Mucosa of descending colon (tissue), 3 donors: ENCODE results near the gene TASP1. TPM values are rescaled to one million over a fixed set of nuclear protein-coding genes. Genes with fewer than 3 reads are reported as not detected.
"Not testable (repeated sequence)": the region's sequence is repeated elsewhere in the genome, so short reads cannot be mapped to it uniquely, and the experiment has no call there.

Experiments used
- ATAC-seq: fragments of 200-7000 bp; cut with Tn5 transposase; one replicate; pipeline ENCODE4 v1.9.1; 2020; ENCODE audit warnings: mild to moderate bottlenecking, moderate library complexity
- DNase-seq, 3 donors: peaks; one replicate each; pipeline ENCODE4 v3.0.0-alpha.2; 2020
- H3K36me3 ChIP-seq: fragments of 200-600 bp; one replicate; pipeline ENCODE4 v1.8.0; 2021; ENCODE audit warnings: low read depth, mild to moderate bottlenecking
- H3K4me1 ChIP-seq: fragments of 200-600 bp; one replicate; pipeline ENCODE4 v1.8.0; 2021; ENCODE audit warnings: low read depth, mild to moderate bottlenecking
- H3K4me3 ChIP-seq: fragments of 200-600 bp; one replicate; pipeline ENCODE4 v1.8.0; 2021; ENCODE audit warnings: mild to moderate bottlenecking
- H3K9me3 ChIP-seq: fragments of 200-600 bp; one replicate; pipeline ENCODE4 v1.8.0; 2021; ENCODE audit warnings: mild to moderate bottlenecking
- CTCF ChIP-seq: fragments of 200-600 bp; IDR thresholded peaks from one replicate; pipeline ENCODE4 v1.8.0; 2022; ENCODE audit warnings: antibody characterized with exemption, mild to moderate bottlenecking
- intact Hi-C, 2 donors: fragments of 100-400 bp; cut with DNase I in 1 of 2; cut with micrococcal nuclease in 1 of 2; formaldehyde crosslinking; loops; one replicate each; pipeline versions ENCODE4 v1.11.0 to v1.11.1; 2022; cut with DNase I, micrococcal nuclease
- total RNA-seq, 3 donors: library from RNA; stranded (reverse); fragmentation: NEBNext Ultra II Directional in 2 of 3; extraction: Animal tissue kit (Norgen Biotek cat#: 25700) in 2 of 3; gene quantifications; one replicate each; pipeline versions ENCODE4 v1.2.1 to v1.2.4, GENCODE V29; 2021 to 2023
- donor health status: DM: no; HTN: no; CAD: no; lungs with moderate emphysema.
- donor health status: DM: no; HTN: no; CAD: no.
- donor health status: DM: no; HTN: yes; CAD: no.

Gene TASP1
- total RNA-seq, 3 donors from 2014 or later: 13.3 to 15.0 (median 13.8) TPM

DNA sequence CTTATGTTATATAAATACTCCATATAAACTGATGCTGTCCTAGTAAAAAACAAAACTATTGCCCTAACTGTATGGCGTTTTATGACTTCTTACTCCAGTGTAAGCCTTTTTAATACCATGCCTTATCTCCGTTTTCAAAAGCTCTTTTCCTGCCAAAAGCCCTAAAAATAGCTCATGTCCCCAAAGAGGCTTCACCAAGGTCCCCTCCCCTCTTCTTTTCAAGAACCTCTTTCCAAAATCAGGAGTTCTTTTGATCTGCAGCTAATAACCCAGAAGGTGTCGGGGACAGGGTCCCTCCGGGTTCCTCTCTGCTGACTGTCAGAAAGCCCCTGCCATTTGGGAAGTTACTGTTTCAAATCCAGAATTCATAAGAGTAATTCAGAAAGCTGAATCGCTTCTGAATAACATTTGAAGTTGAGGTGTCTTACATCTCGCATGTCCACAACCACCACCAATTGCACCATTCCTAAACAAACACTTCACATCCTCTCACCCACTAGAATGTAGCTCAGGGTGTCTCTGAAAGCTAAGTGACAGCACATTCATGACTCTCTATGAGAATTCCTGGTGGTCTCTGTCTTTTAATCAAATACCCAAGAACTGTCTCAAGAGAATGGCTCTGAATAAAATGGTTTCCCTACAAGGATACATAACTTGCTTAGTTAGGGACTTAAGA, 13.3 kb downstream of the TASP1 start:
- intact Hi-C loops: no loop called here
- TF ChIP-seq CTCF: no peak
- H3K4me3 ChIP-seq: no peak overlapping the region
- no peaks in the 10 kb centered on the region for H3K36me3 ChIP-seq
- H3K9me3 ChIP-seq: no peaks in the 10 kb centered on the region
- H3K4me1 ChIP-seq: no peaks in the 10 kb centered on the region
- ATAC-seq (peak; percentile 22), DNase-seq (no peak)

- H3K9me3 ChIP-seq, ATAC-seq, H3K36me3 ChIP-seq, H3K4me3 ChIP-seq, H3K4me1 ChIP-seq, intact Hi-C loops, DNase-seq: not testable (repeated sequence)
Observed at GRCh38 chr20:13619415-13619814, 19.3 kb downstream of the TASP1 start.

GRCh38 chr20:13618456-13618855, 20.3 kb downstream of the TASP1 start:
- DNase-seq, intact Hi-C loops, H3K36me3 ChIP-seq, ATAC-seq, H3K4me3 ChIP-seq, H3K4me1 ChIP-seq, H3K9me3 ChIP-seq: not testable (repeated sequence)

DNA sequence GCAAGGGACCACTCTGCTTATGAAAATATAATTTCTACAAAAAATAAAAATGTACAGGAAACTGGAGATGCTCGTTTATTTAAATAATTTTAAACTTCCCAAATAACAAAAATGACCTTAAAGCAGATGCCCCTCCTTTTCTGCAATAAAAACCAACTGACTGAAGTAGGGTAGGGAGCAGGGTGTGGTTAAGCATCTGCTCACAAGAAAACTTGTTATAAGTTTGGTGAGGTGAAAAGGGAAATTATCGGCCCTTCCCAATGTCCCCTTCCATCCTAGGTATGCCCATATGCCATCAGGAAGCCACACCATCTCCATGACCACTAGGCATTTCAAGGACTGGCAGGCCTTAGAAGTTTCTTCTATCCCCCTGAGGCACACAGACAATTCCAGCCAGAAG, 21.1 kb downstream of the TASP1 start:
- intact Hi-C loops, H3K36me3 ChIP-seq, H3K4me3 ChIP-seq, H3K4me1 ChIP-seq, DNase-seq, H3K9me3 ChIP-seq: not testable (repeated sequence)
- peak; percentile 24 for ATAC-seq

- ATAC-seq, DNase-seq, intact Hi-C loops, H3K4me3 ChIP-seq, H3K4me1 ChIP-seq, H3K9me3 ChIP-seq, H3K36me3 ChIP-seq: not testable (repeated sequence)
Observed at GRCh38 chr20:13616713-13617112, 22.0 kb downstream of the TASP1 start.

DNA sequence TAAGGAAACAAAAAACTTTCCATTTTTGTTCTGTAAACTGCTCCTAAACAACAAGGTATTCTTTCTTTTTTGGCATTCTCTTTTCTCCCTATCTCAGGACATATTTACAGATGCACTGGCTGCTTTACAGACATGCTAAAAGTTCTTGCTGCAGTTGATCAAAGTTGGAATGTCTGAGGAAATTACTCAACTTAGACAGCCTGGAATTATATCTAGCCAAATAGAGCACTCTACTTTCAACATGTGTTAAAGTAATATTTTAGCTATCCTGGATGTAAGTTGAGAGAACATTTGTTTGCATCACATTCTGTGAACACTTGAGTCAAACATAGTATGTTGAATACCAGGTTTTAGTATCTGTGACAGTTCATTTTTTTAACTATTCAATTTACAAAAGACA, 24.8 kb downstream of the TASP1 start:
- TF ChIP-seq CTCF: no peak
- Histone ChIP-seq H3K9me3 (no peaks in the 10 kb centered on the region), H3K4me3 (no peak overlapping the region), H3K36me3 (no peaks in the 10 kb centered on the region), H3K4me1 (no peaks in the 10 kb centered on the region)
- no peak for ATAC-seq
- DNase-seq: no peak
- intact Hi-C loops: no loop called here

- DNase-seq: no peak
- H3K4me3 ChIP-seq: no peak overlapping the region
- H3K9me3 ChIP-seq: no peaks in the 10 kb centered on the region
- H3K36me3 ChIP-seq: no peaks in the 10 kb centered on the region
- TF ChIP-seq CTCF: no peak
- ATAC-seq: no peak
- intact Hi-C loops: no loop called here
- H3K4me1 ChIP-seq: no peaks in the 10 kb centered on the region
Observed at GRCh38 chr20:13611611-13612125, 27.1 kb downstream of the TASP1 start.

GRCh38 chr20:13610184-13610583, 28.5 kb downstream of the TASP1 start:
- TF ChIP-seq CTCF: no peak
- intact Hi-C loops: no loop called here
- H3K9me3 ChIP-seq: no peaks in the 10 kb centered on the region
- H3K36me3 ChIP-seq: no peaks in the 10 kb centered on the region
- DNase-seq (no peak), ATAC-seq (no peak)
- H3K4me3 ChIP-seq: no peak overlapping the region
- no peaks in the 10 kb centered on the region for H3K4me1 ChIP-seq
